Right lobe of liver (tissue), 4 donors: Measurements from ENCODE around the gene HHAT.

Source experiments
- POLR2A ChIP-seq: fragments of 450-650 bp; IDR thresholded peaks from one replicate; pipeline ENCODE4 v1.6.1; 2017; ENCODE audit warnings: antibody characterized with exemption, mild to moderate bottlenecking
- TF ChIP-seq, protein P1 (sequence below), 4 donors: fragments of 200-600 bp in 3 of 4; fragments of 450-650 bp in 1 of 4; IDR thresholded peaks; one replicate each; pipeline versions ENCODE4 v1.5.1 to v1.8.0; 2016 to 2022; ENCODE audit warnings: antibody characterized with exemption in 4 of 4, mild to moderate bottlenecking in 2 of 4
- donor health status: DM: no; HTN: no; CAD: no.
- donor health status: DM: no; HTN: no; CAD: no.
- donor health status: DM: no; HTN: yes; CAD: no.

DNA sequence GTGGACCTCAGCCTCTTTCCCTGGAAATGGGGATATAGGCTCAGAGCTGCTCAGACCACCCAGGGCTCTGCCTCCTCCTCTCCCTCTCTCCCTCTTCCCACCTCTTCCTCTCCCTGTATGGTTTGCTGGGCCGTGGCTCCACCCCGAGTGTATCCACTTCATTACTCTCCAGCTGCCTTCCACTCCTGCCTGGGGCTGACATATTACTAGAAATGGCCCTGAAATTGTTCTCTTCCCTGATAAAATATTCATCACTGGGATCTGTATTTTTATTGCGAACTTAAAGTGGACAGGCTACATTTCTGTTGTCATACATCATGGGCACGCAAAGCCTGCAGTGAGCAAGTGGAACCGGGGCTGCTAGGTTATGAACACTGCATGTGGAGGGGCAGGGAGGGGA is 225.0 kb downstream of the HHAT start:
- TF ChIP-seq, protein P1, sequence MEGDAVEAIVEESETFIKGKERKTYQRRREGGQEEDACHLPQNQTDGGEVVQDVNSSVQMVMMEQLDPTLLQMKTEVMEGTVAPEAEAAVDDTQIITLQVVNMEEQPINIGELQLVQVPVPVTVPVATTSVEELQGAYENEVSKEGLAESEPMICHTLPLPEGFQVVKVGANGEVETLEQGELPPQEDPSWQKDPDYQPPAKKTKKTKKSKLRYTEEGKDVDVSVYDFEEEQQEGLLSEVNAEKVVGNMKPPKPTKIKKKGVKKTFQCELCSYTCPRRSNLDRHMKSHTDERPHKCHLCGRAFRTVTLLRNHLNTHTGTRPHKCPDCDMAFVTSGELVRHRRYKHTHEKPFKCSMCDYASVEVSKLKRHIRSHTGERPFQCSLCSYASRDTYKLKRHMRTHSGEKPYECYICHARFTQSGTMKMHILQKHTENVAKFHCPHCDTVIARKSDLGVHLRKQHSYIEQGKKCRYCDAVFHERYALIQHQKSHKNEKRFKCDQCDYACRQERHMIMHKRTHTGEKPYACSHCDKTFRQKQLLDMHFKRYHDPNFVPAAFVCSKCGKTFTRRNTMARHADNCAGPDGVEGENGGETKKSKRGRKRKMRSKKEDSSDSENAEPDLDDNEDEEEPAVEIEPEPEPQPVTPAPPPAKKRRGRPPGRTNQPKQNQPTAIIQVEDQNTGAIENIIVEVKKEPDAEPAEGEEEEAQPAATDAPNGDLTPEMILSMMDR (IDR thresholded peaks at IDR 0.05): no peak
- TF ChIP-seq POLR2A: no peak
